HG02763 (cell line): ENCODE data around the gene ACSF3.

Source experiments
- ATAC-seq: cut with Tn5 transposase; IDR thresholded peaks from one replicate; pipeline ENCODE4 v1.9.1; 2021; ENCODE audit warnings: mild to moderate bottlenecking, moderate library complexity; ENCODE audit not compliant: unreplicated experiment

Gene ACSF3

DNA sequence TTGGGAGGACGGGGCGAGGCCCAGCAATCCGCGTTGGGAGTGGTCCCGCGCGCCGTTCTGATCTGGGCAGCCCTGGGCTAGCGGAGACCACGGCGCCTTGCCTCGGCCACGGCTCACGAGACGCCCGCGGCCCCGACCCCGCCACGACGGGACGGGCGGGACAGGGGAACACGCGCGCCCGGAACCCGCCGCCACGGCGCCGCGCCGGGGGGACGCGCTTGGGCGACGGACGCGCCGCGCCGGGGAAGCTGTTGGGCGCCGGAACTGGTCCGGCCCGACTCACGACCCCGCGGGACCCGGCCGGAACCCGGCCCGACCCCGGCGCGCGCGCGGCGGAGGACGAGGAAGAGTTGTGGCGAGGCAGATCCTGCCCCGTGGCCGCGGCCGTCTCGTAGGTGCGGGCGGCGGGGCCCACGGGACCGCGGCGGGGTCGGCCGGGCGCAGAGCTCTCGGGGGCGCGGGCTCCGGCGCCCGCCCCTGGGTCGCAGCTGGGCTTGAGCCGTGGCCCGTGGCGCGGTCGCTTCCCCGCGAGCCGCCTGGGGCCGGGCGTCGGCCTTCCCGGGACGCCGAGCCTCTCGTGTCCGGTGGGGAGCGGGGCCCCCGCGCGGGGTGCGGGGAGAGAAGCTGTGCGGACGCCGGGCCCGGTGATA is at the start of gene ACSF3:
Gene ACSF3, plus strand, starts transcription at position 251 of the 650 bp plus-strand sequence. CDS start 6,830 bp downstream, outside the sequence.
- ATAC-seq: peak; percentile 46

DNA sequence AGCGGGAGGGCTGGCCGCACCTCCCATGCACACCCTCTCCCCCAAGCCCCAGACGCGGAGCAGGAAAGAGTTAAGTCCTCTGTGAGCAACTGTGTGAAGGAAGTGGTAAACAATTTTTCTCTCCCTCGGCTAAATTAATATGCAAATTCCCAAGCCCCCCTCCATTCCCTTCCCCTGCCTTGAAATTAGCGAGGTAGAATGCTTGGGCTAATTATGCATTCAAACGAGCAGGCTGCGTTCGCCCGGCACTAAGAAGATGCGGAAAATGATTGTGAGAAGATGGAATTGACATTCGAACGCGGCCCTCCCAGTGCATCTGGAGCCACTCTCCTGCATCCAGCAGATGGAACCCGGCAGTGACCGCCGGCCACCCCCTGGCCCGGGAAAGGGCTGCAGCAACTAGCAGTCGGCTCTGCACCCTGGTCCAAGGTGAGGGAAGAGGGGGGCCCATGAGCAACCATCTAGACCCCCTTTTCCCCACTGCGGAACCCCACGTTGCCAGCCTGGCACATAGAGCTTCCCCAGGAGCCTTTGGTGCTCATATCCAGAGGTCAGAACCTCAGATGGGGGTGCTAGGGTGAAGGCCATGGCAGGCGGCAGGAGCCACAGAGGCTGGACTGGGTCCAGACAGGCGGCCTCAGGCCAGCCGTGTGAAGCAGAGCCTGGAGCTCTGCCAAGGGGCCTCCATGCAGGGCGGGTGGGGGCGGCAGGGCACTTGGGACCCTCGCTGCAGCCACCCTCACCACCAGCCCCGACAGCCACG is 49.1 kb upstream of the ACSF3 start:
- ATAC-seq: no peak

DNA sequence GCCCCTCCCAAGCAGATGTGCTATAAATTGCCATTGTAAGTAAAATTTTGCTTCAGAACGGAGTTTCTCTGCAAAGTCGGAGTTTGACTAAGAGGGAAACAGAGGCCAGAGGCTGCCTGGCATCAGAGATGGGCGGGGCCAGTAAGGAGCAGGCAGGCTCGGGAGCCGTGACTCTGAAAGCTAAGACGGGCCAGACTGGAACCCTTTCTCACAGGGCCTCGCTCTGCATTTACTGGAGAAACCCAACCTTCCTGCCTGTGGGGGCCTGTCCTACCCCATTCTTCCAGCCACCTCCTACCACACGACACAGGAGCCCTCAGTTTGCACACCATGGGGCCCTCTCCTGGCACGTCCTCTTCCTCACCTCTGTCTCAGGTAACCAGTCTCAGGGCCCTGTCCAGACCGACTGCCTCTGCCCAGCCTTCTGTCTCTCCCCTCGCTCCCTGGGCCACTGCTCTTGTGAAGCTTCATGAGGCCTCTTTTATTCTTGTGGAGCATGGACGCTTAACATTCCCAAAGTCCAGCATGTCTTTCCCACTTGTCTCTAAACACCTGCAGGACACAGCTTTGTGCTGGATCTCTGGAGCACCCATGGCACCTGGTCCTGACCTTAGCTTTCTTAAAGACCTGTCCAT is 48.4 kb upstream of the ACSF3 start:
- no peak for ATAC-seq

DNA sequence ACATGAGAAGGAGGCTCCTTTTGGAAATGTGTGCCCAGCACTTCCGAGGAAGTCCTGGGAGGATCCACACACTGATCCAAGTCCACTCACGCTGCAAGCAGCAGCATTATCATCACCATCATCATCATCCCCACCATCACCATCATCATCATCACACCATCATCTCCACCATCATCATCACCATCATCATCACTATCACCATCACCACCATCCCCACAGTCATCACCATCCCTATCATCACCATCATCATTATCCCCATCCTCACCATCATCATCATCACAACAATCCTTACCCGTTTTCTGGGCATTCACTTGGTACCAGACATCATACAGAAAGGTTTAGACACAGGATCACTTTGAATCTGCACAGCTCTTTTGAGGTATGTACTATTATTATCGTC is 47.8 kb upstream of the ACSF3 start:
- no peak for ATAC-seq

DNA sequence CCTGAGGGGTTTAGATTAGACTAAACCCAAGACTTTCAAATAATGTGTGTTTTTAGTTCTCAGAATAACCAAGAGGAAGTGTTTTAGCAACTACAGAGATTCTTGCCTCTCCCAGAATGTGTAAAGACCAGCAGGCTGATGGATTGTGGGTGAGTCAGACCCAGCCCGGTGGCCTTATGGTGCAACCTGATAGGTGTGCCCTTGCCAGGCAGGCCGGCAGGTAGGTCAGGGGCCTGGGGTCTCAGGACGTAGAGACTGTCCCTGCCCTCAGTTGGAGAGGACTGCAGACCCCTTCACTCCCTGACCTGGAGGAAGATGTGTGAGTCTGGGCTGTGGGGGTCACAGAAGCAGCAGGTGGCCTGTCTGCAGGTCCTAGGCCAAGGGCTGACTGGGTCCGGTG is 47.2 kb upstream of the ACSF3 start:
- ATAC-seq: no peak

DNA sequence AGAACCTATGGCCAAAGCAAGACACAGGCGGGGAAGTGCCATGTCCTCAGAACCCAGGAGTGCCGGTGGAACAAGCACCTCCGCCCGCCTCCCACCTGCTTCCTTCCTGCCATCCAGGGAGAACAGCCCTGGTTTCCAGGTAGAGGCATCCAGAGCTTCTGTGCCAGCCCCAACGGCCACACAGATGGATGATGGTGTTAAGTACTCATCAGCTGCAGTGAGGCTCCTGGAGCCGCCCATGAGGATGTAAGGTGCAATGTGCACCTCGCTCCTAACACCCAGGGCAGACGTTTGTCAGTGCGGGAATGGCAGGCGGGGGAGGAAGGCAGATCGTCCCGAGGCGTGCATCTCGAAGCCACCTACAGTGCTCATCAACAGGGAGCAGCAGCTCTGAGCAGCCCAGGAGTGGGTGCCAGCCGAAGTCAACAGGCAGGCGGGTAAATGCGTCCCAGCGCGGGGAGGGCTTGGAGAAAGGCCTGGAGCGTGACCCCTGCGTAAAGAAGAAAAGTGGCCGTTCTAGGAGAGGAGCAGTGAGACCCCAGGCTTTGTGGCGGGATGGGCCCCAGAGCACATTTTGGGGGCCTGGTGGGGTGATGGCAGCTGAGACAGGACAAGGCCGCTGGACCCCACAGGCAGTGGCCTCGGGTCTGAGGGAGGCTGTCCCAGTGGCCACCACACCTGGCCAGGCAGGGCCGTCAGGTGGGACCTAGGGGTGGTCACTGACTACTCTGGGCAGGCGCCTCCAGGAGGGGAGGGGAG is 46.1 kb upstream of the ACSF3 start:
- ATAC-seq: no peak

DNA sequence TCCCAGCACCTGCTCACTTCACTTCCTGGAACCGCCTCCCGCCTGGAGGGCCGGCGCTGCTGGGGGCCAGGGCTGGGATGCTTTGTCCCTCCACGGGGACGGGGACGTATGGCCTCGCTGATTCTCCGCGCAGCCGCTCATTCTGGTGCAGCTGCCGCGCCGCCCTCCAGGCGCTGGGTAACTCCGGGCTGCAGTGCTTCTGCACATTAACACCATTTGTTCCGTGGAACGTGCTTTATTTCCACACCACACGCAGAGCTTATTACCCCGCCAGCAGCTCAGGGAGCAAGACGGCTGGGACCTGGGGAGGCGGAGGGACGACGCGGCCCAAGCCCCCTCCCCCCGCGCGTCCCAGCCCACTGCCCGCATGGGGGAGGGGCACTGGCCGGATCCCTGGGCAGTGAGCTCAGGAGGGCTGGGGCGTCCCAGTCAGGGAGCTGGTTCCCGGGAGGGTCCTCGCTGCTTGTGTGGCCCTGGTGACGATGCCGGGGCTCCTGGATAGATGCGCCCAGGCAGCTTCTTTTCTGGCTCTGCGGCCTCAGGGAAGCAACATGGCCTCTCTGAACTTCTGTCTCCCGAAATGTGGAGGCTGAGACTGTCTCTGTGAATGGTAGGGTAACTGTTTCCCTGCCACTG is 45.4 kb upstream of the ACSF3 start:
- no peak for ATAC-seq

DNA sequence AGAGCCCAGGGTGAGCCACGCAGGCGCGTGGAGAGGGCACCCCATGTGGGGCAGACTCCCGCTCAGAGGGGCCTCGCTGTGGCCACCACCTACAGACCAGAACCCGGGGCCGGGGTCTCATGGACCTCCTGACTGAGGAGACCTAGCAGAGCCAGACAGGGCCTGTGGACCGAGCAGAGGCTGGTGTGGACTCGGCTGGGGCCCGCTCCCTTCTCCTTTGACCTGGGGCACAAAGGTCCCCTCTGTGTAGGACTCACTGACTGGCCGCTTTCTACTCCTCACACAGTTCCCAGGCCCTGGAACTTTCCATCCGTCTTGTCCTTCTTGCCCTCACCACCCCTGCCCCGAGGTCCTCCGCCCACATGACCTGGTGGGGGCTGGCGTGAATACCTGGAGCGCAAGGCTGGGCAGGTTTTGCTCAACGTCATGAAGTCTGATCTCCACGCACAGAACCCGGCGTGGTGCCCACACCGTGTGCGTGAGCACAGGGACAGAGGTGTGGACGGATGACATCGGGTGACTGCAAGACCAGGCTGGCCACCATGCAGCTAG is 44.7 kb upstream of the ACSF3 start:
- no peak for ATAC-seq

DNA sequence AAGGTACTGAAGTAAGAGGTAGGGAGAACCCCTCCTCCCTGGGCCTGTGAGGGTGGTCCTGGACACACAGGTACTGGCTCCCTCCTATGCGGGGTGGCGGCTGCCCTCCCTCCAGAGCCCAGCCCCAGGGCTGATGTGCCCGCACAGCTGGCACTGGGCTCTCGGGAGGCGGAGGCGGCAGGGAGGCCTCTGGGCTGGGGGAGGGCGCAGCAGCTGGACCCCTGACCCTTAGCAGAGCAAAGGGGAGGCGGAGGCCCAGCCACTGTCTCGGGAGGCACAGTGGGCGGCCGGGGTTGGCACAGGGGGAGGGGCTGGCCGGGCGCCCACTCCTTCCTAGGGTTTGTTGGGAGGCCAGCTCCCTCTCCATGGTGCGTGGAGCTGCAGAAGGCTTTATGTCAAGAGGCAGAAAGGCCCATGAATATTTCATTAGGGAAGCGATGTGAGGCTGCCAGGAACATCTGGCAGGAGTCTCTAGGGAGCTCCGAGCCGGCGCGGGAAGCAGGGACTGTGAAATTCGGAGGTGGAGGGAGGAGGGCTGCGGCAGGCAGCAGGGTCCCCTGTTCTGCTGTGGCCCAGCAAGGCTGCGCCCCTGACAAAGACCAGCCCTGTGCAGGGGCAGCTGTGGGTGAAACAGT is 44.1 kb upstream of the ACSF3 start:
- ATAC-seq: no peak

DNA sequence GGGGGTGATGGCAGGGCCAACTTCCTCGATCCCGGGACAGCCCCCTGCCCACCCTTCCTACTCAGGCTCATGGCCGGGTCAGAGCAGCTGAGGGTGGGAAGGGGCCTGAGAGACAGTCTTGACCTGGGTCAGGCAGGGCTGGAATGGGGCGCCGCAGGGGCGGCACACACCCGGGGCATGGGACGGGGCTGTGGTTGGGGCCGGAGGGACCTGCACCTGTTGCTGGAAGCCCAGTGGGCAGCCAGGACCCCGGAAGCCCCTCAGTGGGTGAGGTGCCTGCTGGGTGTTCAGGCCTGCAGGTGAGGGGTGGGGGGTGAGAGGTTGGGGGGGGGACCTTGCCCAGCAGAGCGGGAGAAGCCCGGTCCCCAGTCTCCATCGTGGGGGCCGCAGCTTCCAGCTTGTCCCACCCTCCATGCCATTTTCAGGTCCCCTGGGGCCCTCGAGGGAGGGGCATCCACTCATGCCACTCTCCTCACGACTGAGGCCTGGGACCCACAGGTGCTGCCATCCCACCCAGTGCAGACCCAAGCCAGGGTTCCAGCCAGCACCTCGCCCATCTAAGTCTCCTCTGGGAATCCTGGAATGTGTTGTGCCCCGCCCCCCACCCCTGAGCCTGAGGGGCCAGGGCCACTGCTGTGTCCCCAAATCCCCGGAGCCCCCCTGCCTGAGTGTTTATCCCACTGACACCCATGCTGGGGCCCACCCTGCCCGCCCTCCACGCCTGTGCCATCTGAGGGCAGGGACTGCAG is 43.4 kb upstream of the ACSF3 start:
- no peak for ATAC-seq

DNA sequence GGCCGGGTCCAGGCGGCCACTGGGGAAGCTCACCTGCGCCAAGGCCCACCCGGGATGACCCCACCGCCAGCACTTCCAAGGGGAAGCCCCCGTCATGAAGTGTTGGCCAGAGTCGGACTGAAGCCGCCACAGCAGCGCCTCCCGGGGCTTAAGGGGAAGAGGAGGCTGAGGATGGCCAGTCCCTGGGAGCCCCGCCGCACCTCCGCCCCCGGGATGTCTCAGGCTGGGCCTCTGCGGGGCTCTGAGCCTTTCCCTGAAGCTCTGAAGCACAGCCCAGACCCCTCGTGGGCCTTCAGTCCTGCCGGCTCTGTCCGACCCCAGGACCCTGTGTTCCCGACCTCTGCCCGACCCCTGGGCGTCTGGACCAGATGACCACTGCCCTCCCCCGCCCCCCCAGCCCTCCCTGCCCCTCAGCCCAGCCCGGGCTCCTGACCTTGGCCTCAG is 42.8 kb upstream of the ACSF3 start:
- ATAC-seq: no peak

DNA sequence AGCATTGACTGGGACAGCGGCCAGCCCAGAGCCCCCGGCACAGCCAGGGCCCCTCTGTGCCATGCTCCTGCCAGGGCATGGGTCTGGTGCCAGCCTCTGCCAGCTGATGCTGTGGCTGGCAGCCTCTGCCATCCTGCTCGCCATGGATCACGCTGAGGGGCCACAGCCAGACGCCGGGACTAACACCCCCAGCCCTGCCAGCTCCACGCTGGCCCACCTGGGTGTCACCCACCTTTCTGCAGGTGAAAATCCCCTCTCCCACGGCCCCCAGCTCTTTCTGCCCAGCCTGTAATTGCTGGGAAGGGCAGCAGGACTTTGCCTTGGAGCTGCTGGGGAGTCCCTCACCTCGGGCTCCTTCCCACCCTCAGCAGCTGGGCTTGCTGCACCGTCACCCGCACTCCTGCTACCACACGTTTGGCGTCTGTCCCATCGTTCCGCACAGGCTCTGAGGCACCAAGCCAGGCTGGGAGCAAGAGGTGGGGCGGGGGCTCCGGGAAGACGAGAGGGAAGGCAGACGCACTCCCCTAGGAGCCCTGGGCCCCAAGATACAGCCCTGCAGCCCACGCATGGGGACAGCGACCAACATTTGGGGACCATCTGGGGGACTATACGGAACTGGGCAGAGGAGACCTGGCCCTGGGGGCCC is 42.0 kb upstream of the ACSF3 start:
- ATAC-seq: no peak

DNA sequence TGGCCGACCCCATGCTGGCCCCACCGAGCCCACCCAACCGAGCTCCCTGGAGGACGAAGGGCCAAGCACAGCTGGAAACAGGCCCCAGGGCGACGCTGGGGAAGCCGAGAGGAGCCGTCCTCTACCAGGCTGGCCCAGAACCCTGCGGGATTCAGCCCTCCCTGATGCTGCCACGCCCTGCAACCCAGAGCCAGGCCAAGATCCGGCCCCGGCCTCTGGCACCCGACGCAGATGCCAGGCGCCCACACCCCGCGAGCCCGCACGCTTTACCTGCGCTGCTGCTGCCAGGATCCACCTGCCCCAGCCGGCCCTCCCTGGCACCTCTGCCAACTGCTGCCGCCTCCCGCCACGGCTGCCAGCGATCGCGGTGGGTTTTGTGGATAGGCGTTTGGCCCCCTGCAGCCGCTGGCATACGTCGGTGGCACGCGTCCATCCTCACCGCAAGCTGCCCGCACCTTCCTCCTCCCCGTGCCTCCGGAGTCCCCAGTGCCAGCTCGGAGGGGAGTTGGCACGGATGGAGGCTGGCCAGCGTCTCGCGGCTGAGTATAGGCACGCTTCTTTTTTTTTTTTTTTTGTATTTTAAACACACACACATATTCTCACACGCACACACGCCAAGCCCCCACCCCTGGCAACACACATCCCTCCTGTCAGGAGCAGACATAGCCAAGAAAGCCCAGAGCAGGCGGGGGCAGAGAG is 41.3 kb upstream of the ACSF3 start:
- ATAC-seq: no peak

DNA sequence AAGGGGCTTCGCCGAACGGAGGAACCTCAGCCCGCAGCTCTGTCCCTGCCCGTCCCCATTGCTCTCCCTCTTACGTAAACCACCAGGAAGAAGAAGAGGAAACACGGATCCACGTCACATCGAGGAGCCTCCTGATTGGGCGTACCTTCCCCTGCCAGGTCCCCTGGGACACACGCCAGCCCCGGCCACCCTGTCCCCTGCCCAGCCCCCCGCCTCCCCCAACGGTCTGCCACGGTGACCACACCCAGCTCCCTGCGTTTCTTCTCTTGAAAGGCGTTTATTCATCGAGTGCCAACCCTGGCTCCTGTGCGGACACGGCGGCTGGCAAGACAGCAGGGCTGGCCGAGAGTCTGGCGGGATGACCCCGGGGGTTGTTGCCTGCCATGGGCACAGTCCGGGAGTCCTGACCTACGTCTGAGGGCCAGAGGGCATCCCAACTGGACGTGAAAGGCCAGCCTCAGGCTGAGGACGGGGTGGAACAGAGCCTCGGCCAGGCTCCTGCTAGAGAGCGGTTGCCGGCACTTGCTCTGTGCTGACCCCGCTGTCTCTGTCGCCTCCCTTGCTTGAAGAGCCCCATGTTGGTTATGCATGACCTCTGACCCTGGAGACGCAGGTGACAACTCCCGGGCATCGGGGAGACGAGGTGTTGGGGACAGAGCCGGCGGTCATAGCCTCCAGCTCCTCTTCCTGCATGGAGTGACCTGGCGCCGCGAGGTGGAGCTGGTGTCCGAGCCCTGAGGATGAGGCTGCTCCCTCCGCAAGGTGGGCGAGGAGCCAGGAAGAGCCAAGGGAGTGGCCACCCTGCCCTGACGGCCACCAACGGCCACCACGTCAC is 40.5 kb upstream of the ACSF3 start:
- no peak for ATAC-seq

DNA sequence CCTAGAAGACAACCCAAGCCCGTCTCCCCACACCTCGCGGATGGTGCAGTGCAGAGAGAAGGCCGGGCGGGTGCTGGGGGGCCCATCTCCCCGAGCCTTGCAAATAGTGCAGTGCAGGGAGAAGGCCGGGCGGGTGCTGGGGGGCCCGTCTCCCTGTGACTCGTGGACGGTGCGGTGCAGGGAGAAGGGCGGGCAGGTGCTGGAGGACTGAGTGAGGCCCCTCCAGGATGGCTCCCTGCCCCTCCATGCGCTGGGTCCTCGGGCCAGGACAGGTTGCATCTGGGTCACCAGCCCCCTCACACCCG is 40.0 kb upstream of the ACSF3 start:
- ATAC-seq: no peak

DNA sequence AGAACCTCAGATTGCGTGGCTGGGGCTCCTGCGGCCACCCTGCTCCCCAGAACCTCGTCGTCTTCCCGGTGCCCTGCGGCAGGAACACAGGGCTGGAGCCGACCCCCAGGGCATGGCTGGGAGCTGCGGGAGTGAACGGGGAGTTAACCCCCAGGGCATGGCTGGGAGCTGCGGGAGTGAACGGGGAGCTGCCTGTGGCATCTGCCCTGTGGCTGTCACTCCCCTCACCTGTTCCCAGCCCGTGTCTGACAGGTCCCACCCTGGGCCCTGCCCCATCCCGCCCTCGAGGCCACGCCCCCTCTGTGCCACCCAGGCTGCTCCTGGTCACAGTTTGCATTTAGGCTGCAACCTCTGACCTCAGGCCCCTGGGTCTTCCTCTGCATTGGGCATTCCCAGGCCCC is 39.4 kb upstream of the ACSF3 start:
- no peak for ATAC-seq

DNA sequence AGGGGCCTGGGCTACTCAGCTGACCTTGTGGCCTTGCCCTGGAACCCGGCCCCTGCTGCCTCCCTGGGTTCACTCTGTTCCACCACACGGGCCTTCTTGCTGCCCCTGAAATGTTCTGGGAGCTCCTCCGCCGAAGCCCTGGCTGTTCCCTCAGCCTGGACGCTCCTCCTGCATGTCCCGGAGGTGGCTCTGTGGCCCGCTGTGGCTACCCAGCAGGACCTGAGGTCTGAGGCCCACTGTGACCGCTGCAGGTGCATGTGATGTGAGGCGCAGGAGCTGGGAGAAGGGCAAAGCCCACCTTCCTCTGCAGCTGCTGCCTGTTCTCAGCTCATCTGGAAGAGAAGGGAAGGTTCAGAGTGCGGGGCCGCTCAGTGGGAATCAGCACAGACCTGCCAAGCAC is 38.9 kb upstream of the ACSF3 start:
- ATAC-seq: no peak

DNA sequence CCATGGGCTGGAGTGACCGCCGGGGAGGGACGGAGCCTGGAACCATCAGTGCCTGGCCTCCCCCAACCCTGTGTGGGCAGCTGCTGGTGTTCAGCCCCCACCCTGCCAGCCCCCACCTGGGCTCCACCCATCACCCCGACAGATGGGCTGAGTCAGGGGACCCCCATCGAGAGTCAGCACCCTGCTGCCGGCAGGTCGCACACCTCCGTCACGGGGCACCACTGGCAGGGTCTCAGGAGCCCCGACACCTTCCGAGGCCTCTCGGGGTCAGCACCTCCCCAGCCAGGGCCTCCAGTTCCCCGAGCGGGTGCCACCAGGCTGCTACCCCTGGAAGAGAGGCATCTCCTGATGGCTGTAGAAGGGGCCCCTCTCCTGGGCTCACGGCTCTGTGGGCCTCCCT is 38.3 kb upstream of the ACSF3 start:
- ATAC-seq: no peak
